NCI-H1105 treated with DMSO at 0.1 percent for 48 hours (cell line): Measurements from ENCODE around the gene VTI1B.
A peak's percentile ranks its signal among the peaks of the same experiment; 100 is the strongest.

Source experiments
- DNase-seq: peaks from one replicate; lab custom pipeline; 2025; lab: John Stamatoyannopoulos, UW

Gene VTI1B

GRCh38 chr14:67679006-67679405, 4.6 kb upstream of the VTI1B start:
- DNase-seq, result no peak

- no peak for DNase-seq
Observed at GRCh38 chr14:67675219-67675582, 769 bp upstream of the VTI1B start.

- DNase-seq, result peak; percentile 60
Observed at GRCh38 chr14:67674139-67674479, 323 bp downstream of the VTI1B start.

GRCh38 chr14:67673451-67673850, 981 bp downstream of the VTI1B start:
- no peak for DNase-seq

GRCh38 chr14:67668559-67668958, 5.9 kb downstream of the VTI1B start:
- DNase-seq, result no peak

GRCh38 chr14:67666750-67667449, 7.5 kb downstream of the VTI1B start:
- DNase-seq, result peak; percentile 16

GRCh38 chr14:67665868-67666267, 8.6 kb downstream of the VTI1B start:
- DNase-seq, result no peak

GRCh38 chr14:67663633-67664032, 10.8 kb downstream of the VTI1B start:
- DNase-seq, result no peak

- DNase-seq, result no peak
Observed at GRCh38 chr14:67653651-67654280, 20.7 kb downstream of the VTI1B start.

GRCh38 chr14:67652189-67652588, 22.2 kb downstream of the VTI1B start:
- no peak for DNase-seq

- DNase-seq, result no peak
Observed at GRCh38 chr14:67650694-67651093, 23.7 kb downstream of the VTI1B start.

- DNase-seq, result no peak
Observed at GRCh38 chr14:67650151-67650550, 24.3 kb downstream of the VTI1B start.

GRCh38 chr14:67646131-67646530, 28.3 kb downstream of the VTI1B start:
- no peak for DNase-seq

GRCh38 chr14:67645414-67645813, 29.0 kb downstream of the VTI1B start:
- no peak for DNase-seq

- no peak for DNase-seq
Observed at GRCh38 chr14:67644428-67644827, 30.0 kb downstream of the VTI1B start.

GRCh38 chr14:67643713-67644112, 30.7 kb downstream of the VTI1B start:
- no peak for DNase-seq

GRCh38 chr14:67641902-67642749, 32.3 kb downstream of the VTI1B start:
- no peak for DNase-seq

GRCh38 chr14:67641480-67641879, 33.0 kb downstream of the VTI1B start:
- DNase-seq, result no peak

- DNase-seq, result no peak
Observed at GRCh38 chr14:67638642-67639041, 35.8 kb downstream of the VTI1B start.

- no peak for DNase-seq
Observed at GRCh38 chr14:67636361-67636919, 38.0 kb downstream of the VTI1B start.

GRCh38 chr14:67633451-67634147, 40.8 kb downstream of the VTI1B start:
- DNase-seq, result no peak

- DNase-seq, result no peak
Observed at GRCh38 chr14:67630938-67631337, 43.5 kb downstream of the VTI1B start.
